ENCODE measurements around the gene ATP10A. TPM values are rescaled to one million over a fixed set of nuclear protein-coding genes. Genes with fewer than 3 reads are reported as not detected.

The ATP10A gene
- total RNA-seq, 1 experiment from 2014 or later, result 3.9 TPM

DNA sequence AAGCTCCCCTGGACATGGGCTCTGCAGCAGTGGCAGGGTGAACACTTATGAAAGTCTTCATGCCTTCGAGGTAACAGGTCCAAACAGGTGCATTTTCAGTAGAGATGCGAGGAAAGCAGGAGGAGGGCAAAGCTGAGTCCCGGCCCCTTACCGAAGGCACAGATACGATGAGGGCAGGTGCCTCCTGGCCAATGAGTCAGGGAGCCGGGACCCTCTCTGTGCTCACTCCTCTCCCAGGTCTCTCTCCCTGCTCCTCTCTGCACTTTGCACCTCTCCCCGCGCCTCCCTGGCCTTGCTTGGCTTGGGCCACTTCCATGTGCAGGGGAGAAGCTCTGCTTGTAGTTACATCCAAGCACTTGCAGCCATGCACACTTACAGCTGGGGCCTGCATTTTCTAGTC, 187.1 kb downstream of the ATP10A start:
- peaks cover 28% of the 10 kb centered on the region for H3K27me3 Mint-ChIP-seq (ENCODE audit: low read depth)
- peaks cover 34 to 45% of the 10 kb centered on the region in 2 experiments for H3K4me1 Mint-ChIP-seq
- DNase-seq, result no peak
- Histone ChIP-seq H3K18ac (ENCODE audit: insufficient read length, low read depth, low read length) (no peak overlapping the region), H2AFZ (ENCODE audit: low read length) (no peak overlapping the region), H3K4me2 (ENCODE audit: insufficient read depth, insufficient read length, low read length) (no peak overlapping the region), H3K27me3 (ENCODE audit: insufficient read depth, low read length) (no peaks in the 10 kb centered on the region), H3K23me2 (ENCODE audit: insufficient read length, low read depth, low read length, poor library complexity, severe bottlenecking) (no peaks in the 10 kb centered on the region), H3K56ac (ENCODE audit: insufficient read length, low read depth, low read length) (no peak overlapping the region), H2BK20ac (ENCODE audit: low read depth, low read length, poor library complexity, severe bottlenecking) (no peak overlapping the region), H4K20me1 (ENCODE audit: control insufficient read depth, insufficient read depth, insufficient read length) (no peaks in the 10 kb centered on the region), H3T11ph (ENCODE audit: low read length) (no peak overlapping the region), H4K91ac (ENCODE audit: insufficient read length, low read depth, low read length) (no peak overlapping the region), H2BK12ac (ENCODE audit: insufficient read length, low read depth, low read length) (no peak overlapping the region), H3K27ac (ENCODE audit: insufficient read length, low read depth, low read length) (no peak overlapping the region), H3K9ac (ENCODE audit: extremely low read depth, insufficient read length, low read length) (no peak overlapping the region), H2BK5ac (ENCODE audit: insufficient read length, low read length) (no peak overlapping the region), H2AK5ac (ENCODE audit: insufficient read length, low read length) (no peak overlapping the region), H4K8ac (replicated peaks; ENCODE audit: insufficient read length, low read depth, low read length) (no peak overlapping the region), H3K79me2 (ENCODE audit: insufficient read depth, low read length) (no peaks in the 10 kb centered on the region), H2BK120ac (ENCODE audit: low read depth, low read length, poor library complexity, severe bottlenecking) (no peak overlapping the region), H3K14ac (ENCODE audit: insufficient read depth, low read length) (no peak overlapping the region), H3K79me1 (ENCODE audit: insufficient read depth, low read depth, low read length, poor library complexity, severe bottlenecking) (no peaks in the 10 kb centered on the region), H4K5ac (ENCODE audit: insufficient read length, low read depth, low read length) (no peak overlapping the region), H3K9me3 (ENCODE audit: control insufficient read depth, low read depth, low read length) (no peaks in the 10 kb centered on the region), H3K4ac (ENCODE audit: low read depth, low read length) (no peak overlapping the region), H3K23ac (ENCODE audit: insufficient read length, low read depth, low read length) (no peak overlapping the region), H2BK15ac (ENCODE audit: low read depth, low read length) (no peak overlapping the region), H3K4me1 (ENCODE audit: insufficient read depth, low read length) (peaks cover 9% of the 10 kb centered on the region; the same call in 1 of the 2 replicates)
- no CpG with 5 or more reads among the region's 8 CpGs for WGBS (ENCODE audit: extremely low coverage, insufficient read length, low lambda C conversion rate)
- no peak overlapping the region for H3K4me3 Mint-ChIP-seq
- no peak overlapping the region for H3K27ac Mint-ChIP-seq
- TF ChIP-seq, protein P1, sequence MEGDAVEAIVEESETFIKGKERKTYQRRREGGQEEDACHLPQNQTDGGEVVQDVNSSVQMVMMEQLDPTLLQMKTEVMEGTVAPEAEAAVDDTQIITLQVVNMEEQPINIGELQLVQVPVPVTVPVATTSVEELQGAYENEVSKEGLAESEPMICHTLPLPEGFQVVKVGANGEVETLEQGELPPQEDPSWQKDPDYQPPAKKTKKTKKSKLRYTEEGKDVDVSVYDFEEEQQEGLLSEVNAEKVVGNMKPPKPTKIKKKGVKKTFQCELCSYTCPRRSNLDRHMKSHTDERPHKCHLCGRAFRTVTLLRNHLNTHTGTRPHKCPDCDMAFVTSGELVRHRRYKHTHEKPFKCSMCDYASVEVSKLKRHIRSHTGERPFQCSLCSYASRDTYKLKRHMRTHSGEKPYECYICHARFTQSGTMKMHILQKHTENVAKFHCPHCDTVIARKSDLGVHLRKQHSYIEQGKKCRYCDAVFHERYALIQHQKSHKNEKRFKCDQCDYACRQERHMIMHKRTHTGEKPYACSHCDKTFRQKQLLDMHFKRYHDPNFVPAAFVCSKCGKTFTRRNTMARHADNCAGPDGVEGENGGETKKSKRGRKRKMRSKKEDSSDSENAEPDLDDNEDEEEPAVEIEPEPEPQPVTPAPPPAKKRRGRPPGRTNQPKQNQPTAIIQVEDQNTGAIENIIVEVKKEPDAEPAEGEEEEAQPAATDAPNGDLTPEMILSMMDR (conservative IDR thresholded peaks at IDR 0.05), result no peak
- H3K9me3 Mint-ChIP-seq, result no peaks in the 10 kb centered on the region; a peak in 3 of 5 replicates
- peaks cover 0 to 9% (median 4%) of the 10 kb centered on the region in 3 experiments; a peak in 2 of 7 replicates for H3K36me3 Mint-ChIP-seq (ENCODE audit: insufficient read depth in 1 of 3, low read depth in 3 of 3)
